ENCODE results near the gene LRRC14B. TPM values are rescaled to one million over a fixed set of nuclear protein-coding genes. Genes with fewer than 3 reads are reported as not detected.
"Not testable (repeated sequence)": the region's sequence is repeated elsewhere in the genome, so short reads cannot be mapped to it uniquely, and the experiment has no call there.

Gene LRRC14B
- total RNA-seq, 1 donor from 2014 or later, result not detected

GRCh38 chr5:159448-160172 is 31.7 kb upstream of the LRRC14B start:
- no peak for DNase-seq (ENCODE audit: extremely low read depth, low read depth, low spot score)

DNA sequence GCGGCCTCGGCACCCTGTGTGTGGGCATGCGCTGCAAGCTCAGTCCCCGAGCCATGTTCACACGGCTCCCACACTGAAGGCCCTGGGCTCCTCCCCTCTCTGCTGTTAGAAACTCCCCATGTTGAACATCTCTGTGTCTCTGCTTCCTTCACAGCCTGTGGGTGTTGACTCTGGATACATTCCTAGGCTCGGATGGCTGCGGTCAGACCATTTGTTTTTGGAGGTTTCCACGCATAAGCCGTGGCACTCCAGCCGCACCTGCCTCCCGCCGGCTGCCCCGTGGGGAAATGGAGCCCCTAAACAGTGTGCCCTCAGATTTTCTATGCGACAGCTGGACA is 31.2 kb upstream of the LRRC14B start:
- DNase-seq (ENCODE audit: extremely low read depth, low read depth, low spot score), result no peak

- no peak for DNase-seq (ENCODE audit: extremely low read depth, low read depth, low spot score)
Observed at GRCh38 chr5:160921-161802, 30.1 kb upstream of the LRRC14B start.

- no peak for DNase-seq (ENCODE audit: extremely low read depth, low read depth, low spot score)
Observed at GRCh38 chr5:161803-162110, 29.5 kb upstream of the LRRC14B start.

DNA sequence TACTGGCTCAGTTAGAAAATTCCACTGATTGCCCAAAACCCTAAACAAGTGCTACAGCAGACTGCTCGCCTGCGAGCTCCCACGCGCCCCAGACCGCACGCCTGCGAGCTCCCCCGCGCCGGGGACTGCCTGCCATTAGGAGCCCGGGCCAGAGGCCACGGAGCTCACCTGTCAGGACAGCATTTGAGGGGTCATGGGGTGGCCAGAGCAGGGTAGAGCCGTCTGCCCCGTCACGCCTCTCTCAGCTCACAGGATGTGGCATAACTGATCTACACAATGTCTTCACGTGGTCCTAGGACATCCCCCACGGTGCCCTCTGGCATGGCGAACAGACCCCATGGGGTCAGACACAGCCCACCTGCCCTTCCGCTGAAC is 29.1 kb upstream of the LRRC14B start:
- no peak for DNase-seq (ENCODE audit: extremely low read depth, low read depth, low spot score)

DNA sequence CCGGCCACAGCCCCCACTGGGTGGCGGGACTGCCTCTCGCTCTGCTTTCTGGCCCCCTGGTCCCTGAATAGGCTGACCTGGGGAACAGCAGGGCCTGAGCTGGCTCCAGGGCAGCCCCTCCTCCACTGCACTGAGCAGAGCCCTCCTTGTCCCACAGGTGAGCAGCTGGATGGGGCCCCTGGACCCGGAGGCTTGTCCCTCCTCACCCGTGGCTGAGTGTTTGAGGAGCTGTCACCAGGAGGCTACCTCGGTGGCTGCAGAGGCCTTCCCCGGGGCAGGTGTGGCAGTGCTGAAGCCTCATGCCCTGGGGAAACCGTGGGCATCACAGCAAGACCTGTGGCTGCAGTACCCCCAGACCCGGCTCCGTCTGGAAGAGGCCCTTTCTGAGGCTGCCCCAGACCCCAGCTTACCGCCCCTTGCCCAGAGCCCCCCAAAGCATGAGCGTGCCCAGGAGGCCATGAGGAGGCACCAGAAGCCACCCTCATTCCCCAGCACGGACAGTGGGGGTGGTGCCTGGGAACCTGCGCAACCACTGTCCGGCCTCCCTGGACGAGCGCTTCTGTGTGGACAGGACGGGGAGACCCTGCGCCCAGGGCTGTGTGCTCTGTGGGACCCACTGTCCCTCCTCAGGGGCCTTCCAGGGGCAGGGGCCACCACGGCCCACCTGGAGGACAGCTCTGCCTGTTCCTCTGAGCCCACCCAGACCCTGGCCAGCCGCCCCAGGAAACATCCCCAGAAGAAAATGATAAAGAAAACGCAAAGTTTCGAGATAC is 28.5 kb upstream of the LRRC14B start:
- no peak for DNase-seq (ENCODE audit: extremely low read depth, low read depth, low spot score)

GRCh38 chr5:163338-163620 is 28.0 kb upstream of the LRRC14B start:
- no peak for DNase-seq (ENCODE audit: extremely low read depth, low read depth, low spot score)

- no peak for DNase-seq (ENCODE audit: extremely low read depth, low read depth, low spot score)
Observed at GRCh38 chr5:163841-164240, 27.5 kb upstream of the LRRC14B start.

- no peak for DNase-seq (ENCODE audit: extremely low read depth, low read depth, low spot score)
Observed at GRCh38 chr5:164244-164643, 27.1 kb upstream of the LRRC14B start.

DNA sequence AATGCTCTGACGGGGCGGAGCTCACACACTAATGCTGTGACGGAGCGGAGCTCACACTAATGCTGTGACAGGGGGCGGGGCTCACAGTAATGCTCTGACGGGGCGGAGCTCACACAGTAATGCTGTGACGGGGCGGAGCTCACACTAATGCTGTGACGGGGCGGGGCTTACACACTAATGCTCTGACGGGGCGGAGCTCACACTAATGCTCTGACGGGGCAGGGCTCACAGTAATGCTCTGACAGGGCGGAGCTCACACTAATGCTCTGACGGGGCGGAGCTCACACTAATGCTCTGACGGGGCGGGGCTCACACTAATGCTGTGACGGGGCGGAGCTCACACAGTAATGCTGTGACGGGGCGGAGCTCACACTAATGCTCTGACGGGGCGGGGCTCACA is 26.5 kb upstream of the LRRC14B start:
- not testable (repeated sequence) for DNase-seq (ENCODE audit: extremely low read depth, low read depth, low spot score)

- DNase-seq (ENCODE audit: extremely low read depth, low read depth, low spot score), result no peak
Observed at GRCh38 chr5:166441-167372, 24.6 kb upstream of the LRRC14B start.

- DNase-seq (ENCODE audit: extremely low read depth, low read depth, low spot score), result no peak
Observed at GRCh38 chr5:167511-167910, 23.8 kb upstream of the LRRC14B start.

- peak; percentile 77 for DNase-seq (ENCODE audit: extremely low read depth, low read depth, low spot score)
Observed at GRCh38 chr5:167982-168660, 23.2 kb upstream of the LRRC14B start.

- DNase-seq (ENCODE audit: extremely low read depth, low read depth, low spot score), result no peak
Observed at GRCh38 chr5:169071-169727, 22.1 kb upstream of the LRRC14B start.

DNA sequence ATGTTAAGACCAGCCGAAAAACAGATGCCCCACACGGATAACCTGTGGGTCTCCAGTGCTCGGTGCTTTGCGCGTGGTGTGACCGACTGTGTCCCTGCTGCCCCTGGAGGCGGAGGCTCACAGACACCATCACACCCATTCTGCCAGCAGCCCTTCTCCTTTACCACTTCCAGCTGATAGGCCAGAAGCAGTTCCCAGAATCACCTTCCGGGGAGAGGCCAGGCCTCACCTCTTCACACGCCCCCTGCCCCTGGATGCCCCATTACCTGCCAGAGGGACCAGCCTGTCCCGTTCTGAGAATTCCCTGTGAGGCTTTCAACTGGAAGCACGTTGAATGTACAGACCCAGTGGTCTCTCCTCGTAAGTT is 21.6 kb upstream of the LRRC14B start:
- no peak for DNase-seq (ENCODE audit: extremely low read depth, low read depth, low spot score)

GRCh38 chr5:170971-171800 is 20.1 kb upstream of the LRRC14B start:
- DNase-seq (ENCODE audit: extremely low read depth, low read depth, low spot score), result no peak

- DNase-seq (ENCODE audit: extremely low read depth, low read depth, low spot score), result no peak
Observed at GRCh38 chr5:171801-172331, 19.4 kb upstream of the LRRC14B start.

DNA sequence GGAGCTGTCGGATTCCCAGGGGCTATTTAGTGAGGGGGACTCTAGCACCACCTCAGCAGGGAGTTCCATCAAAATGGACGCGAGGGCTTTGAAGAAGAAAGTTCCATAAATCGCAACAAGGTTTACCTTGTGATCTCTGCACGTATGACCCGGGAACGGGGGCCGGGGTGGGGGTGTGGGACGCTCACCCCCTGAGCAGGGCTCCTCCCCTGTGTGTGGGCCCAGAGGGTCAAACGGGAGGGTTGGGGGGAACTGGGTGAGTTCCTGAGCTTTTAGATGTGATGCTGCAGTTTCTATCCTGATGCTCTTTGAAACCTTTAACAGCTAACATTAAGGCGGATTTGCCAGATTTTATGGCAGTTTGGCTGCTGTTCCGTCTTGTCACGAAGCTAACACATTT is 18.9 kb upstream of the LRRC14B start:
- DNase-seq (ENCODE audit: extremely low read depth, low read depth, low spot score), result no peak

- no peak for DNase-seq (ENCODE audit: extremely low read depth, low read depth, low spot score)
Observed at GRCh38 chr5:172841-173251, 18.4 kb upstream of the LRRC14B start.
